CD14-positive monocyte (primary cell): ENCODE measurements around the gene NUBP2. TPM values are rescaled to one million over a fixed set of nuclear protein-coding genes. Genes with fewer than 3 reads are reported as not detected.

Source experiments
- DNase-seq, 3 donors: peaks; one replicate each; pipeline ENCODE4 v3.0.0-alpha.2; 2011 to 2022
- H2AFZ ChIP-seq: 2 replicates; pipeline ENCODE4 v1.6.0; 2012; ENCODE audit warnings: mild to moderate bottlenecking, low read depth, low read length, inconsistent platforms; ENCODE audit not compliant: insufficient read depth, poor library complexity, severe bottlenecking
- H3K27ac ChIP-seq, 2 donors: 1 replicate in 1 of 2; 2 replicates in 1 of 2; pipeline ENCODE4 v1.5.1; 2012 to 2013; ENCODE audit warnings: low read length in 2 of 2, control low read depth in 1 of 2, inconsistent platforms in 1 of 2, low read depth in 1 of 2, mild to moderate bottlenecking in 1 of 2
- H3K27me3 ChIP-seq, 2 donors: one replicate each; pipeline versions ENCODE4 v1.6.0 to v1.6.1; 2011 to 2013; ENCODE audit warnings: low read length in 2 of 2; ENCODE audit not compliant: control insufficient read depth in 2 of 2, insufficient read depth in 2 of 2
- H3K36me3 ChIP-seq, 2 donors: replicated peaks in 1 of 2; 1 replicate in 1 of 2; 2 replicates in 1 of 2; pipeline versions ENCODE4 v1.5.1 to v1.6.1; 2012 to 2013; ENCODE audit warnings: low read length in 2 of 2, control low read depth in 1 of 2, inconsistent platforms in 1 of 2, mild to moderate bottlenecking in 1 of 2; ENCODE audit not compliant: insufficient read depth in 2 of 2, control insufficient read depth in 1 of 2
- H3K4me1 ChIP-seq, 2 donors: 1 replicate in 1 of 2; 2 replicates in 1 of 2; pipeline versions ENCODE4 v1.5.1 to v1.6.1; 2012 to 2013; ENCODE audit warnings: low read length in 2 of 2, control low read depth in 1 of 2, inconsistent platforms in 1 of 2, mild to moderate bottlenecking in 1 of 2, moderate library complexity in 1 of 2; ENCODE audit not compliant: insufficient read depth in 2 of 2, control insufficient read depth in 1 of 2
- H3K4me2 ChIP-seq: replicated peaks from 2 replicates; pipeline ENCODE3; 2012; ENCODE audit warnings: low read length, moderate library complexity, mild to moderate bottlenecking; ENCODE audit not compliant: poor library complexity, severe bottlenecking; ENCODE audit errors: extremely low read depth
- H3K4me3 ChIP-seq, 3 experiments: fragments of 200-600 bp in 1 of 3; sonication (generic) in 1 of 3; replicated peaks in 1 of 3; 1 replicate in 2 of 3; 2 replicates in 1 of 3; pipeline ENCODE4 v1.5.1; 2011 to 2013; ENCODE audit warnings: low read length in 3 of 3, mild to moderate bottlenecking in 3 of 3, control low read depth in 2 of 3, low read depth in 2 of 3, inconsistent platforms in 1 of 3, moderate library complexity in 1 of 3
- H3K79me2 ChIP-seq: 2 replicates; pipeline ENCODE4 v1.6.0; 2012; ENCODE audit warnings: mild to moderate bottlenecking, control low read depth, inconsistent platforms, low read length, moderate library complexity; ENCODE audit not compliant: insufficient read depth
- H3K9ac ChIP-seq: 2 replicates; pipeline ENCODE4 v1.6.0; 2017; ENCODE audit warnings: low read length, mild to moderate bottlenecking; ENCODE audit not compliant: insufficient read depth, poor library complexity, severe bottlenecking
- H3K9me3 ChIP-seq, 2 donors: replicated peaks in 1 of 2; 1 replicate in 1 of 2; 2 replicates in 1 of 2; pipeline versions ENCODE4 v1.5.1 to v1.6.1; 2012 to 2013; ENCODE audit warnings: low read length in 2 of 2, control low read depth in 1 of 2; ENCODE audit not compliant: control insufficient read depth in 1 of 2, insufficient read depth in 1 of 2
- H4K20me1 ChIP-seq: 2 replicates; pipeline ENCODE4 v1.6.0; 2012; ENCODE audit warnings: mild to moderate bottlenecking, low read length, control low read depth, moderate library complexity; ENCODE audit not compliant: insufficient read depth
- H3K27ac Mint-ChIP-seq, 7 donors: one replicate each; pipeline ENCODE4 v1.8.0; 2020; ENCODE audit warnings: mild to moderate bottlenecking in 7 of 7, mixed read lengths in 7 of 7, moderate library complexity in 6 of 7, inconsistent platforms in 2 of 7
- H3K27me3 Mint-ChIP-seq, 3 donors: one replicate each; pipeline ENCODE4 v1.8.0; 2021 to 2022; ENCODE audit warnings: low read depth in 3 of 3, mild to moderate bottlenecking in 3 of 3, mixed read lengths in 3 of 3, moderate library complexity in 3 of 3, inconsistent platforms in 1 of 3
- H3K36me3 Mint-ChIP-seq, 2 donors: one replicate each; pipeline ENCODE4 v1.8.0; 2020; ENCODE audit warnings: mixed read lengths in 2 of 2, inconsistent platforms in 1 of 2, mild to moderate bottlenecking in 1 of 2
- H3K4me1 Mint-ChIP-seq: one replicate; pipeline ENCODE4 v1.8.0; 2020; ENCODE audit warnings: mild to moderate bottlenecking, mixed read lengths
- H3K4me3 Mint-ChIP-seq, 2 donors: one replicate each; pipeline ENCODE4 v1.8.0; 2020; ENCODE audit warnings: mild to moderate bottlenecking in 2 of 2, mixed read lengths in 2 of 2, moderate library complexity in 1 of 2
- H3K9me3 Mint-ChIP-seq, 7 donors: one replicate each; pipeline ENCODE4 v1.8.0; 2020 to 2022; ENCODE audit warnings: mixed read lengths in 7 of 7, mild to moderate bottlenecking in 6 of 7, moderate library complexity in 6 of 7, inconsistent platforms in 2 of 7
- whole genome bisulfite sequencing: methylation state at CpG from one replicate; pipeline ENCODE4 v1.1.5; 2013; ENCODE audit warnings: missing lambda C conversion rate; ENCODE audit not compliant: insufficient coverage; 5-methylcytosine and 5-hydroxymethylcytosine counted together
- intact Hi-C, 2 donors: fragments of 100-400 bp; cut with micrococcal nuclease; formaldehyde crosslinking; loops; one replicate each; pipeline versions ENCODE4 v1.15.0 to v1.15.1; 2023
- polyA plus RNA-seq, 3 donors: library from polyadenylated mRNA; depleted of rRNA in 1 of 3; unstranded in 2 of 3; stranded (reverse) in 1 of 3; fragments of 300-500 nt in 2 of 3; fragments of >200 nt in 1 of 3; fragmentation: Illumina TruSeq in 2 of 3; gene quantifications; 1 replicate in 2 of 3; 2 replicates in 1 of 3; pipeline ENCODE4 v1.2.3, GENCODE V29; 2012 to 2021
- small RNA-seq: library from RNA; depleted of rRNA; stranded (forward); fragments of <200 nt; gene quantifications from one replicate; pipeline ENCODE3, GENCODE V24; 2012; ENCODE audit warnings: low read depth; ENCODE audit not compliant: insufficient read length
- TF ChIP-seq, protein P1 (sequence below): fragments of 200-600 bp; IDR thresholded peaks from one replicate; pipeline ENCODE4 v1.8.0; 2022; ENCODE audit warnings: antibody characterized with exemption, mild to moderate bottlenecking

NUBP2 gene
- polyA plus RNA-seq, 3 donors, result 34.4 to 69.5 (median 57.9) TPM

DNA sequence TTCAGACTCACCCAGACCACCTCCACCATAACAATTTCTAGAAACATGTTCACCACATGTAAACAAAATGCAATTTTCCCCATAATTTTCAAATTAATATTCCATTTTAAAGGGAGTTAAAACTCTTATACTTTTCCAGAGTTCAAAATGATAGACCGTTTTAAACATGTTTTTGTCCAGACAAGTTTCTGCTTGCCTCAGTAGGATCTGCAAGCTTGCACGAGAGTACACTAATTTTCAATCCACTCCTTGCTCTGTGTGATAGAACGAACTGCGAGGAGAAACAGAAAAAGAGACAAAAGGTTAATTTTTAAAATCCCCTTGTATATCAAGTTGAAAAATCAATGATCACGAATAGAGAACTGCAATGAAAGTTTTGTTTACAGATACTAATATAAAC is 51.3 kb downstream of the NUBP2 start:
- Mint-ChIP-seq H3K36me3 (peaks cover 7 to 13% of the 10 kb centered on the region in 2 donors), H3K27me3 (no peaks in the 10 kb centered on the region), H3K4me1 (peaks cover 3% of the 10 kb centered on the region), H3K27ac (no peak overlapping the region), H3K4me3 (no peak overlapping the region), H3K9me3 (no peaks in the 10 kb centered on the region)
- no peak overlapping the region for H3K4me3 ChIP-seq
- H2AFZ ChIP-seq, result no peak overlapping the region
- no peak for DNase-seq
- WGBS, result no CpG with 5 or more reads among the region's 5 CpGs
- H3K4me1 ChIP-seq, result peaks cover under 1 to 4% of the 10 kb centered on the region in 2 donors
- TF ChIP-seq, protein P1, sequence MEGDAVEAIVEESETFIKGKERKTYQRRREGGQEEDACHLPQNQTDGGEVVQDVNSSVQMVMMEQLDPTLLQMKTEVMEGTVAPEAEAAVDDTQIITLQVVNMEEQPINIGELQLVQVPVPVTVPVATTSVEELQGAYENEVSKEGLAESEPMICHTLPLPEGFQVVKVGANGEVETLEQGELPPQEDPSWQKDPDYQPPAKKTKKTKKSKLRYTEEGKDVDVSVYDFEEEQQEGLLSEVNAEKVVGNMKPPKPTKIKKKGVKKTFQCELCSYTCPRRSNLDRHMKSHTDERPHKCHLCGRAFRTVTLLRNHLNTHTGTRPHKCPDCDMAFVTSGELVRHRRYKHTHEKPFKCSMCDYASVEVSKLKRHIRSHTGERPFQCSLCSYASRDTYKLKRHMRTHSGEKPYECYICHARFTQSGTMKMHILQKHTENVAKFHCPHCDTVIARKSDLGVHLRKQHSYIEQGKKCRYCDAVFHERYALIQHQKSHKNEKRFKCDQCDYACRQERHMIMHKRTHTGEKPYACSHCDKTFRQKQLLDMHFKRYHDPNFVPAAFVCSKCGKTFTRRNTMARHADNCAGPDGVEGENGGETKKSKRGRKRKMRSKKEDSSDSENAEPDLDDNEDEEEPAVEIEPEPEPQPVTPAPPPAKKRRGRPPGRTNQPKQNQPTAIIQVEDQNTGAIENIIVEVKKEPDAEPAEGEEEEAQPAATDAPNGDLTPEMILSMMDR, result no peak
- no peak overlapping the region for H3K27ac ChIP-seq
- no peak overlapping the region for H3K9ac ChIP-seq
- H3K79me2 ChIP-seq, result no peaks in the 10 kb centered on the region
- H3K27me3 ChIP-seq, result no peaks in the 10 kb centered on the region
- intact Hi-C loops, result no loop called here
- peaks cover 0 to 7% of the 10 kb centered on the region in 2 donors for H3K36me3 ChIP-seq
- H3K9me3 ChIP-seq, result no peaks in the 10 kb centered on the region
- no peaks in the 10 kb centered on the region for H4K20me1 ChIP-seq
- no peak overlapping the region for H3K4me2 ChIP-seq

Small RNA genes within 50 kb of the gene (small RNA-seq; reads per million reads assigned to genes)
- not detected for gene MIR3177

Other genes with a start within 250 kb of the NUBP2 start
- 1 to 10 TPM in 2 of 3 donors, under 1 TPM in 1; 0.09 to 1.5 (median 1.3) TPM for gene TMEM204, start 249.3 kb upstream of the NUBP2 start, polyA plus RNA-seq
- 1 to 10 TPM in 2 of 3 donors, under 1 TPM in 1; 0.75 to 3.7 (median 1.2) TPM for gene IFT140, start 170.9 kb upstream of the NUBP2 start, polyA plus RNA-seq
- gene CRAMP1, start 170.6 kb upstream of the NUBP2 start, polyA plus RNA-seq, result 10 to 100 TPM in 1 of 3 donors, 1 to 10 TPM in 1, under 1 TPM in 1; 0.46 to 12.3 (median 1.0) TPM
- 1 to 10 TPM; 5.4 to 7.5 (median 5.8) TPM for gene JPT2, start 104.7 kb upstream of the NUBP2 start, polyA plus RNA-seq
- 100 to 1,000 TPM in 1 of 3 donors, 1 to 10 TPM in 2; 1.1 to 185 (median 2.1) TPM for gene MAPK8IP3, start 76.8 kb upstream of the NUBP2 start, polyA plus RNA-seq
- 10 to 100 TPM; 57.7 to 80.2 (median 74.7) TPM for gene NME3, start 11.4 kb upstream of the NUBP2 start, polyA plus RNA-seq
- gene EME2, start 10.2 kb upstream of the NUBP2 start, polyA plus RNA-seq, result 10 to 100 TPM in 1 of 3 donors, under 1 TPM in 2; 0.26 to 36.6 (median 0.48) TPM
- gene MRPS34, start 9.8 kb upstream of the NUBP2 start, polyA plus RNA-seq, result 100 to 1,000 TPM in 2 of 3 donors, 10 to 100 TPM in 1; 34.5 to 137 (median 109) TPM
- 100 to 1,000 TPM in 1 of 3 donors, 10 to 100 TPM in 2; 36.8 to 151 (median 40.2) TPM for gene SPSB3, start 389 bp upstream of the NUBP2 start, polyA plus RNA-seq
- under 1 TPM in 1 of 3 donors, not detected in 2; 0.07 TPM for gene IGFALS, start 10.7 kb downstream of the NUBP2 start, polyA plus RNA-seq
- gene HAGH, start 43.9 kb downstream of the NUBP2 start, polyA plus RNA-seq, result 10 to 100 TPM; 42.6 to 82.1 (median 47.7) TPM
- 10 to 100 TPM in 2 of 3 donors, 1 to 10 TPM in 1; 7.5 to 24.9 (median 17.3) TPM for gene FAHD1, start 44.2 kb downstream of the NUBP2 start, polyA plus RNA-seq
- gene MEIOB, start 89.2 kb downstream of the NUBP2 start, polyA plus RNA-seq, result not detected
- gene HS3ST6, start 135.5 kb downstream of the NUBP2 start, polyA plus RNA-seq, result not detected
- 100 to 1,000 TPM; 116 to 427 (median 416) TPM for gene MSRB1, start 160.2 kb downstream of the NUBP2 start, polyA plus RNA-seq
- gene RPL3L, start 171.7 kb downstream of the NUBP2 start, polyA plus RNA-seq, result not detected
- 100 to 1,000 TPM; 121 to 215 (median 186) TPM for gene NDUFB10, start 176.6 kb downstream of the NUBP2 start, polyA plus RNA-seq
- gene RPS2, start 181.9 kb downstream of the NUBP2 start, polyA plus RNA-seq, result 1,000 to 10,000 TPM; 1,849 to 2,136 (median 1,893) TPM
- gene RNF151, start 183.9 kb downstream of the NUBP2 start, polyA plus RNA-seq, result not detected
- 10 to 100 TPM; 33.9 to 37.8 (median 36.0) TPM for gene TBL3, start 189.1 kb downstream of the NUBP2 start, polyA plus RNA-seq
- gene NOXO1, start 198.5 kb downstream of the NUBP2 start, polyA plus RNA-seq, result under 1 TPM in 1 of 3 donors, not detected in 2; 0.09 TPM
- 10 to 100 TPM in 2 of 3 donors, 1 to 10 TPM in 1; 8.1 to 22.7 (median 22.4) TPM for gene GFER, start 201.2 kb downstream of the NUBP2 start, polyA plus RNA-seq
- gene SYNGR3, start 207.0 kb downstream of the NUBP2 start, polyA plus RNA-seq, result under 1 TPM in 2 of 3 donors, not detected in 1; 0.20 to 0.29 TPM
- 10 to 100 TPM in 1 of 3 donors, 1 to 10 TPM in 2; 1.4 to 42.1 (median 1.5) TPM for gene ZNF598, start 226.9 kb downstream of the NUBP2 start, polyA plus RNA-seq
- not detected for gene NPW, start 236.8 kb downstream of the NUBP2 start, polyA plus RNA-seq
- 1 to 10 TPM in 1 of 3 donors, under 1 TPM in 2; 0.66 to 8.2 (median 0.78) TPM for gene NHERF2, start 243.9 kb downstream of the NUBP2 start, polyA plus RNA-seq